GM21360 (cell line): ENCODE measurements around the gene DEFB110.

Experiments
- ATAC-seq: cut with Tn5 transposase; IDR thresholded peaks from one replicate; pipeline ENCODE4 v1.9.1; 2021; ENCODE audit warnings: mild to moderate bottlenecking, moderate library complexity; ENCODE audit not compliant: unreplicated experiment

The DEFB110 gene

GRCh38 chr6:50021894-50022293 is at the start of gene DEFB110:
Gene DEFB110 (minus strand): TSS chr6:50021994. CDS start chr6:50021935, 59 bp downstream.
- ATAC-seq: no peak

- no peak for ATAC-seq
Measured at GRCh38 chr6:50070101-50070500, 48.3 kb upstream of the DEFB110 start.

DNA sequence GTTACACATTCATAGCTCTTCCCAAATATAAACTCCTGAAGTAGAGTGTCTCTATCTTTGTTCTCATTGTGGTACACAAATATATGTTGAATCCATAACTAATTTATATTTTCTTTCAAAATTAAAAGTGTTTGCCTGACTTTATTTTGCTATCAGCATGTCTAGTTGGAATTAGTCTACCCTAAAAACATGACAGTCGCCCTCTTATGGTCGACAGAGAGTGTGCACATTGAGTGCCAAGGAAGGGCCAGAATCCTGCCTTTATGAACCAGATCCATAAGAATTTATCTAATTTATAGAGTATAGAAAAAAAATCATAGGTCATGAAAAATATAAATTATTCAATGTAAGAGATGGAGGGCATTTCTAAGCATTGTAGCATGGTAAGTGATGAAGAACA is 40.3 kb upstream of the DEFB110 start:
- ATAC-seq: no peak

DNA sequence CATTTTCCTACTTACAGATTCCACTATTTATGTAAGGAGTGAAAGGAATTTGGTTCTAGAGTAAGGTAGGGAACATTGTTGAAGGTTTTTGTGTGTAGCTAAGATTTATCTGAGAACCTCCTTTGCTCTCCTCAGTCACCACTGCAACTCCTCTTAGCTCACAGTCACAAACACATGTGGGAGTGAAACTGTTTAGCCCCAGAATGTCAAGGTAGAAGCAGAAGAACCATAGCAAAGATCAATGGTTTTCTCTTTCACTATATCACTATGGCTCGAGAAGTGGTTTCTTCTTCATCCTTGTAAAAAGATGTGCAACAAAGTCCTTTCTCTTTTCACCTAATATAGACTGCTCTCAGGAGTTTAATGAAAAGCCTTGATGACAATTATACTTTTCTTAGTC is 34.4 kb upstream of the DEFB110 start:
- no peak for ATAC-seq

DNA sequence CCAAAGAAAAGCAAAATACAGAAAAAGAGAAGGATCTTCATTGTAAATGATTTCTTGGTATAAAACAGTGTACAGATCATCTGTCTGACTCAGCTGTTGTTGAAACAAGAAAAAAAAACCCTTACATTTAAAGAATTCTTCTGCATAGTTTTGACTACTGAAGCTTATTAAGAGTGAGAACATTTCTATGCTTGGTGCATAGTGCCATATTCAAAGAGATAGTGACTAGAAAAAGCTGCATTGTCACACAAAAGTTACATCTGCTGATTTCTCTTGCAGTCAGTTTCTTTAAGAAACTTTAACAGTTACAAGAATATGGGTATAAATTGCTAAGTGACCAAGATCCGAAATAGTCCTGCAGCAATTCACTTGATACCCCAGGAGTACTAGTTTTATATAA is 28.0 kb upstream of the DEFB110 start, which contains the start of gene DEFB112:
Gene DEFB112, minus strand, starts transcription at position 101 of the 400 bp plus-strand sequence. Its CDS starts 60 bp downstream, at position 41.
- no peak for ATAC-seq

GRCh38 chr6:50047026-50047425 is 25.2 kb upstream of the DEFB110 start:
- ATAC-seq: no peak

DNA sequence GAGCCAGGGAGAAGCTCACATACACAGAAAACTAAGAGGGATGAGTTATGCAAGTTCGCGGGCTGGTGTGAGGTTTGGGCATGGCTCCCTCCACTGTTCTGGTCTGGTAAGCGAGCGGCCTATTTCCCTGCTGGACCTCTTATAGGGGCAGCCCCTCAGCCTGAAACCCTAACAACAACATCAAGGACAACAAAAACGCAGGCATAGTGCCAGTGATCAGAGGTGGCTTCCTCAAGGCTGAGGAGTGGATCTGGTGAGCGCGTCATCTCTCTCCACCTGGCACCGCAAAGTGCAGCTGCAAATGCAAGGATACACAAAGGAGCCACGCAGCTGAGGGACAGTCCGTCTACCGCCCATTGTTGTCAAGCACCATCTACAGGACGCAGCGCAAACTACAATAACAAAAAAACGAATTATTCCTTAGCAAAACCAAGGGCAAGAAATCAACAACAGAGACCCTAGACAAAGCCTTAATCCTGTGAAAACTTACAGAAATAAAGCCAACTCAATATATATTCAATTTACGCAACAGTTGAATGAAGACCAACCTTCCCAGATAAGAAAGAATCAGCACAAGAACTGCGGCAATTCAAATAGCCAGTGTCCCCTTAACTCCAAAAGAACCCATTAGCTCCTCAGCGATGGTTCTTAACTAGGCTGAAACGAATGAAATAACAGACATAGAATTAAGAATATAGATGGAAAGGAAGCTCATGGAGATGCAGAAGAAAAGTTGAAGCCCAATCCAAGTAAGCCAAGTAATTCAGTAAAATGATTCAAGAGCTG is 9.2 kb upstream of the DEFB110 start:
- ATAC-seq: no peak

GRCh38 chr6:50030350-50030749 is 8.6 kb upstream of the DEFB110 start:
- no peak for ATAC-seq

DNA sequence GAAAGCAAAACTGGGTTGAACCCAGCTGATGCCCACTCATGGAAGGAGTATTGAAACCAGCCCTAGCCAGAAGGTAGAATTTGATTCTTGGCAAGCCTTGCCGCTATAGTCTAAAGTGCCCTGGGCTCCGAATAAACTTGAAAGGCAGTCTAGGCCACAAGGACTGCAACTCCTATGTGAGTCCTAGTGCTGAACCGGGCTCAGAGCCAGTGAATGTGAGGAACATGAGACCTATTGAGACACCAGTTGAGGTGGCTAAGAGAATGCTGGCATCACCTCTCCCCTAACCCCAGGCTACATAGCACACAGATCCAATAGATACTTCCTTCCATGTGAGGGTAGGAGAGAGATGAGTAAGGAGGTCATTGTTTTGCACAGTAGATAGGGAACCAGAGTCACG is 3.5 kb upstream of the DEFB110 start:
- no peak for ATAC-seq

- no peak for ATAC-seq
Measured at GRCh38 chr6:50007819-50008218, 14.0 kb downstream of the DEFB110 start.

GRCh38 chr6:50003139-50003538 is 18.7 kb downstream of the DEFB110 start:
- ATAC-seq: no peak

- ATAC-seq: no peak
Measured at GRCh38 chr6:49995278-49995677, 26.5 kb downstream of the DEFB110 start.

GRCh38 chr6:49988900-49989299 is 32.9 kb downstream of the DEFB110 start:
- no peak for ATAC-seq

DNA sequence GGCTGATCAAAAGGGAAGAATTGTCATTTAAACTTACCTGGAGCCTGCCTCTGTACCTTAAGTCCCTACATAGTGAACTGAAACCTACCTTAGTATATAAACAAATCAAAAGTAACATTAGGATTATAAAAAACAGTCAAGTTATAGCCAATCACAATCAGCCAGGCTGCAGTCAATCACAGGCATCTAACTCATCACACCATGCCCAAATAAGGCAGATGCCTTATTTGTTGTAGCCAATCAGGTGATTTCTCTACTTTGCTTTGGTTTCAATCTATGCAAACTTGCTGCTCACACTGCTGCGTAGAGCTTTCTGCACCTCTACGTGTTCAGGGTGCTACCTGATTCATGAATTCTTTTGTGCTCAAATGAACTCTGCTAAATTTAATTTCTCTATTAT is 34.0 kb downstream of the DEFB110 start:
- no peak for ATAC-seq

GRCh38 chr6:49986551-49986950 is 35.2 kb downstream of the DEFB110 start:
- ATAC-seq: no peak

- ATAC-seq: no peak
Measured at GRCh38 chr6:49982046-49982445, 39.7 kb downstream of the DEFB110 start.

- no peak for ATAC-seq
Measured at GRCh38 chr6:49980898-49981297, 40.9 kb downstream of the DEFB110 start.

DNA sequence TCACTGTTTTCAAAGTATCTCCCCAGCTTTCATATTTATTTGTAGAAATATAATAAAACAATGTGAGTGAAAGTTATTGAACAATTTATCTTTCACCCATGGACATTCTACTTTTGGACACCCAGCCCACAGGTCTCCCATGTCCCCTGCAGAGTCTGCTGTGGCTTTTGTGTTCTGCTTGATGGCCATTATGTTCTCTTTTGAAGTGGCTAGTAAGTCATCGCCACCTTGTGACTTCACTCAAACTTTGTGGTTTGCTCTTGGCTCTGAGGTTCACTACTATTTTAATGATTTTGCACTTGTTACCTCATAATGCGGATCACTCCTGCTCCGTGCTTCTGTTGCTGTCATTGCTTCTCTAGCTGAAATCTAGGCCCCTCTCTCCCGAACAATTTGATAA is 42.2 kb downstream of the DEFB110 start:
- ATAC-seq: peak; percentile 35

GRCh38 chr6:49978332-49979226 is 43.2 kb downstream of the DEFB110 start:
- ATAC-seq: peak; percentile 45

DNA sequence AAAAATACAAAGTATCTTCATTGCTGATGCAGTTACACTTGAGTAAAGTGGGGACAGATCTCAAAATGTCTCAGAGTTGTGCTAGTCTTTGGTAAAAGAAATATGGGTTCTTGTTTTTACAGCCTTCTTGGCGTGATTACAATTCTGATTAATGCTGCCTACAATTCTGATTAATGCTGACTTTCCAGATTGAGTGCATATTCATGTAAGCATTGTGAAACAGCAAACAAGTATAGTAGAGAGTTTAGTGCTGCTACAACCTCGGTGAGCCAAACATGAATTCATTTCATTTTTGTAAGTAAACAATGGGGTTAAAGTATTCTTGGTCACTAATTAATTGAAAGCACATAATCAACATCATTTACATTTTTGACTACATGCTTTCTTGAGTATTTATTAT is 52.2 kb downstream of the DEFB110 start, which contains the start of gene DEFB113:
Gene DEFB113, minus strand, starts transcription at position 21 of the 400 bp plus-strand sequence. Its CDS starts 0 bp downstream, at position 21.
- no peak for ATAC-seq
